NCI-H524 treated with DMSO at 0.1 percent for 48 hours (cell line): Measurements from ENCODE around the gene PAK1IP1.
"Not testable (repeated sequence)": the region's sequence is repeated elsewhere in the genome, so short reads cannot be mapped to it uniquely, and the experiment has no call there.

Experiments used
- DNase-seq: peaks from one replicate; lab custom pipeline; 2025; lab: John Stamatoyannopoulos, UW

PAK1IP1 gene

DNA sequence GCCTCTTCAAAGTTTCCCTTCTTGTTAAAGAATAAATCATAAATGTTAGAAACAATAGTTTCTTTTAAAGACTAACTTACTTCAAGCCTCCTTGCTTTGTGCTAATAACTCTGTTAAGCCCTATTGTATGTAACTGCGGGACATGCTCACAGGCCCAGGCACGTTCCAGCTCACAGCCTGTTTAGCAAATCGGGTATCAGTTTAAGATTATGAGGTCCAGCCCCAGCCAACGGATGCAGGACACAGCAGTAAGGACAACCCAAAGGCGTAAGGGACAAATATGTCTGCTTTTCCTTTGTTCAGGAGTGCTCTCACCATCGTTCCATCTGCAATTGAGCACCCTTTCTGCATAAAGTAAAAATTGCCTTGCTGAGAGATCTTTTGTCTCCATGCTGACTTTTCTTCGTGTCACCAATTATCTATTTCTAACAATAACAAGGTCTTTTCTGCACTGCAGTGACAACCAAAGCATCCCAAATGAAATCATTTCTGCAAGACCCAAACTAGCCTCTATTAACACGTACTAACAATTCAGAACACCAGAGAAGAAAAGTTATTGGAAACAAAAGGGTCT lies 1.7 kb upstream of the PAK1IP1 start:
- no peak for DNase-seq

DNA sequence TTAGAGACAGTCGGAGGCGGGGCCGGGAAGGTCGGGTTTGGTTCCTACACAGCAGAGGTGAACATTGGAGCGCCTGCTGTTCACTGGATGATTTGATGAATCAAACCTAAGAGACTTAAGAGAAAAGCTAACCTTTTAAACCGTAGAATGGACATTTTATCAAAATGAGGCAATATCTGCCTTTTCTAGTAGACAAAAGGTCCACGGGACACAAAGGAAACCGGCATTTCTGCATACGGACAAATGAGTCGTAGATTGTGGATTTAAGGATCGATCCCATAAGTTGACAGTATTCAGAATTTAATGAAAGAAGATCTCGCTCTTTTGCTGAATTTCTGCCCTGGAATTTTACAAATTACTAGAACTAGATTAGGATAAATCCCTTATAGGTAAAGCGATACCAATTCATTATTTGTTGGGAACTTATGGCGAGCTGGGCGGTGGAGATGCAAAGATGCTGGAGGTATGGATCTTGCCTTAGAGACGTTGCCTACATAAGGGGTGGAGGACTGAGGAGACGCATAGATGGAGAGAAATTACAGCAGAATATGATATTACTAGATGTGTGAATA lies 400 bp downstream of the PAK1IP1 start:
- no peak for DNase-seq

DNA sequence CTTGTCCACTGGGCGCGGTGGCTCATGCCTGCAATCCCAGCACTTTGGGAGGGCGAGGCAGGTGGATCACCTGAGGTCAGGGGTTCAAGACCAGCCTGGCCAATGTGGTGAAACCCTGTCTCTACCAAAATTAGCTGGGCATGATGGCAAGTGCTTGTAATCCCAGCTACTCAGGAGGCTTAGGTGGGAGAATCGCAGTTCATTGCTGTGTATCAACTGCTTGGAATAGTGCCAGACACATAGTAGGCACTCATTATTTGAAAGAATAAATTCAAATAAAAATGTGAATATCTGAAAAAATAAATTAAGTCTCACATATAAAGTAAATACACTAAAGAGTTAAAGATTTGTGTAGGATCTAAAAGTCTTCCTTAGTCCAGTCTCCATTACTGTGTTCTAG lies 1.9 kb downstream of the PAK1IP1 start:
- no peak for DNase-seq

DNA sequence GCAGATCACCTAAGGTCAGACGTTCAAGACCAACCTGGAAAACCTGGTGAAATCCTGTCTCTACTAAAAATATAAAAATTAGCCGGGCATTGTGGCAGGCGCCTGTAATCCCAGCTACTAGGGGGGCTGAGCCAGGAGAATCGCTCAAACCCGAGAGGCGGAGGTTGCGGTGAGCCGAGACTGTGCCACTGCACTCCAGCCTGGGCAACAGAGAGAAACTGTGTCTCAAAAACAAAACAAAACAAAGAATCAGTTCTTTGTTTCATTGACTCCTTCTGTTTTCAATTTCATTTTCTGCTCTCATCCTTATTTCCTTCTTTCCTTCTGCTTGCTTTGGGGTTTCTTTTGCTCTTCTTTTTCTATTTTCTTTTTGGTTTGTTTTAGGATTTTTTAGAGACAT lies 19.2 kb downstream of the PAK1IP1 start:
- DNase-seq = no peak

DNA sequence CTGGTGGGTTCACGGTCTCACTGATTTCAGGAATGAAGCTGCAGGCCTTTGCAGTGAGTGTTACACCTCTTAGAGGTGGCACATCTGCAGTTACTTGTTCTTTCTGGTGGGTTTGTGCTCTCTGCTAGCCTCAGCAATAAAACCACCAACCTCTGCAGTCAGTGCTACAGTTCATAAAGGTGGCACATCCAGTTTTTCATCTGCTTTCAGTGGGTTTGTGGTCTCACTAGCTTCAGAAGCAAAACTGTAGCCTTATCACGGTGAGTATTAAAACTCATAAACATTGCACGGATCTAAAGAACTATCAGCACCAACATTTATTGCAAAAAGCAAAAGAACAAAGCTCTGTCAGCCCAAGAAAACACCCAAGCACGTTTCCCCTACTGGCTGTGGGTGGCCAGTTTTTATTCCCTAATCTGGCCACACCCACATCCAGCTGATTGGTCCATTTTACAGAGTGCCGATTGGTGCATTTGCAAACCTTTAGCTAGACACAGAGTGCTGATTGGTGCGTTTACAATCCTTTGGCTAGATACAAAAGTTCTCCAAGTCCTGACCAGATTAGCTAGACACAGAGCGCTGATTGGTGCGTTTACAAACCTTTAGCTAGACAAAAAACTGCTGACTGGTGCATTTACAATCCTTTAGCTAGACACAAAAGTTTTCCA lies 24.7 kb downstream of the PAK1IP1 start:
- DNase-seq = no peak

DNA sequence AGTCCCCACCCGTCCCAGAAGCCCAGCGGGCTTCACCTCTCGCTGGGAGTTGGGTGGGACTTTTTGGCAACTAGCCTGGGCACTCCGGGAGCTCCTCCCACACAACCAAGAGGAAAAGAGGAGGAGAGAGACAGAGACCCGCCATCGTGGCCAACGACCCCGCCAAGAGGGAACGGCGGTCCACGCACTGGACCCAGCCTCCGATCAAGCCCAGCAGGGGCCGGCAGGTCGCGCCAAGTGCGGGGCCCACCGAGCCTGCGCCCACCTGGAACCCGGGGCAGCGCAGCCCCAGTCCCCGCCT lies 25.1 kb downstream of the PAK1IP1 start:
- no peak for DNase-seq

DNA sequence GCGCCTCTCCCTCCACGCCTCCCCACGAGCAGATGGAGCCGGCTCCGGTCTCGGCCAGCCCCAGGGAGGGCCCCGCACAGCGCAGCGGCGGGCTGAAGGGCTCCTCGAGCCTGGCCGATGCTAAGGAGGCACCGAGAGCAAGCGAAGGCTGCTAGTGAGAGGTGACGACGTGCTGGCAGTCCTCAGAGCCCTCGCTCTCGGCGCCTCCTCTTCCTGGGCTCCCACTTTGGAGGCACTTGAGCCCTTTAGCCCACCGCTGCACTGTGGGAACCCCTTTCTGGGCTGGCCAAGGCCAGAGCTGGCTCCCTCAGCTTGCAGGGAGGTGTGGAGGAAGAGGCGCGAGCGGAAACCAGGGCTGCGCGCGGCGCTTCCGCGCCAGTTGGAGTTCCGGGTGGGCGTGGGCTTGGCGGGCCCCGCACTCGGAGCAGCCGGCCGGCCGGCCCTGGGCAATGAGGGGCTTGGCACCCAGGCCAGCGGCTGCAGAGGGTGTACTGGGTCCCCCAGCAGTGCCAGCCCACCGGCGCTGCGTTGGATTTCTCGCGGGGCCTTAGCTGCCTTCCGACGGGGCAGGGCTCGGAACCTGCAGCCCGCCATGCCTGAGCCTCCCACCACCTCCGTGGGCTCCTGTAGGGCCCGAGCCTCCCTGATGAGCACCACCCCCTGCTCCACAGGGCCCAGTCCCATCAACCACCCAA lies 25.6 kb downstream of the PAK1IP1 start:
- no peak for DNase-seq

DNA sequence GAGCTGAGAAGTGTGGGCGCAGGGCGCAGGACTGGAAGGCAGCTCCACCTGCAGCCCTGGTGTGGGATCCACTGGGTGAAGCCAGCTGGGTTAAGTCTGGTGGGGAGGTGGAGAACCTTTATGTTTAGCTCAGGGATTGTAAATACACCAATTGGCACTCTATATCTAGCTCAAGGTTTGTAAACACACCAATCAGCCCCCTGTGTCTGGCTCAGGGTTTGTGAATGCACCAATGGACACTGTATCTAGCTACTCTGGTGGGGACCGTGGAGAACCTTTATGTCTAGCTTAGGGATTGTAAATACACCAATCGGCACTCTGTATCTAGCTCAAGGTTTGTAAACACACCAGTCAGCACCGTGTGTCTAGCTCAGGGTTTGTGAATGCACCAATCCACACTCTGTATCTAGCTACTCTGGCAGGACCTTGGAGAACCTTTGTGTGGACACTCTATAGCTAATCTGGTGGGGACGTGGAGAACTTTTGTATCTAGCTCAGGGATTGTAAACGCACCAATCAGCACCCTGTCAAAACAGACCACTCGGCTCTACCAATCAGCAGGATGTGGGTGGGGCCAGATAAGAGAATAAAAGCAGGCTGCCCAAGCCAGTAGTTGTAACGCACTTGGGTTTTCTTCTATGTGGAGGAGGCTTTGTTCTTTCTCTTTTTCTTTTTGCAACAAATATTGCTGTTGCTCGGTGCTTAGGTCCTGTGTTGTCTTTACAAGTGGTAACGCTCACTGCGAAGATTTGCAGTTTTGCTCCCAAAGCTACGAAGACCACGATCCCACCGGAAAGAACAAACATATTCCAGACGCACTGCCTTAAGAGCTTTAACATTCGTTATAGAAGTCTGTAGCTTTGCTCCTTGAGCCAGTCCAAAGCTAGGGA lies 26.4 kb downstream of the PAK1IP1 start:
- not testable (repeated sequence) for DNase-seq

DNA sequence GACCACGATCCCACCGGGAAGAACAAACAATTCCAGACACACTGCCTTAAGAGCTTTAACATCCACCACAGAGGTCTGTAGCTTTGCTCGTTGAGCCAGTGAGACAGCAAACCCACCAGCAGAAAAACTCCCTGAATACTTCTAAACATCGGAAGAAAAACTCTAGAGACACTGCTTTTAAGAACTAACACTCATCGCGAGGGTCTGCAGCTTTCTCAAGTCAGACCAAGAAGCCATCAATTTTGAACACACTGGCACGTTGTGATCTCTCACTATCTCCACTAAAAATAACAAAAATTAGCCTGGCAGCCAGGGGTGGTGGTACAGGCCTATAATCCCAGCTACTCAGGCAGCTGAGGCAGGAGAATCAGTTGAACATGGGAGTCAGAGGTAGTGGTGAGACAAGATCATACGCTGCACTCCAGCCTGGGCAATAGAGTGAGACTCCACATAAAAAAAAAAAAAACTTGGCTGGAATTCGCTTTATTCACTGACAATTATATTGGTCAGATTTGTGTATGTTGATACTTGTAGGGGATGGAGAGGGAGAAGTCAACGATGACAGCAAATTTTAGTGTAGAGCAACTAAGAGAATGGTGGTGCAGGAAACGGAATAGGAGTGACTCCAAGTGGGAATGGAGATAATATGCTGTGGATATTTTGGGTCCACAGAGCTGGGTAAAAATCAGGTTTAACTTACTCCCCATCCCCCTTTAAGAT lies 27.2 kb downstream of the PAK1IP1 start:
- DNase-seq = no peak

DNA sequence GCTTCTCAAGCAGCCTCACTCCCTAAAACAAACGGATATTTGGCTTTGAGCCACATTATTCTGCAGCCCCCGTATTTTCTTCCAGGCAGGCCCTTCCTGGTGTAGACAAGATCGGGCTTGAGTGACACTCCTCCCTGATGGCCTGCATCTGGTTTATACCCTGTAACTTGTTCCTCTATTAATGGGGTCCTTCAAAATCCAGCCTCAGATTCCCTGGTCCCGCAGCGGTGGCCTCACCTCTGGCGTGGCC lies 27.7 kb downstream of the PAK1IP1 start:
- no peak for DNase-seq

DNA sequence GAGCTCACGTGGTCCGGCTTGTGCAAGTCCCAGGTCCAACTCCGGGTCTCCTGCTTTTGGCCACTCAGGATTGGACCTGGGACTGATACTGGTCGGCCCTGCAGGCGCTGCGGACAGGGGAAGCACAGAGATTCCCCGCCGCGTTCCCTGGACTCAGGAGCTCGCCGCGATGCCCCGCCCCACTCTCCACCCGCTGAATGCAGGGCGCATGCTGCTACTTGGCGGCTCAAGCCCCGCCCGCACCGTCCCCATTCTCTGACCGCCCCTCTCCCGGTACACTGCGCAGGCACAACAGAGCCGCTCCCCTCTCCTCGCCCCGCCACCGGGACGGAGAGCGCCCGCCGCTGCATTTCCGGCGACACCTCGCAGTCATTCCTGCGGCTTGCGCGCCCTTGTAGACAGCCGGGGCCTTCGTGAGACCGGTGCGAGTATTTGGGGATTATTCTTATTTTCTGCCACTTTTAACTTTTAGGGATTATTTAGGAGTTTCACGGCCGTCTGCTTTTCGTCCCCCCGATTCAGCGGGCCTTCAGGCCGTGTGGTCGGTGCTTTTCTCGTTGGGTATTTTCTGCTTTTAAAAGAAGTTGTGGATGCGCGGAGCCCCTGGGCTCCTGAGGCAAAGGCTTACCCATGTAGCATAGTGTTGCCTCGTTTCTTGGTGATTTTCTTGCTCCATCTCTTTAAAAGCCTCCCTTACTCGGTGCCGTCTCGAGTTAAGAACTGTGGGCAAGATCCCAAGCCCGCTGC lies 28.2 kb downstream of the PAK1IP1 start, which contains the start of gene TMEM14C:
TSS of gene TMEM14C (plus strand) at position 251 of the 747 bp plus-strand sequence. CDS start 1,544 bp downstream, outside the sequence.
- peak; percentile 74 for DNase-seq

DNA sequence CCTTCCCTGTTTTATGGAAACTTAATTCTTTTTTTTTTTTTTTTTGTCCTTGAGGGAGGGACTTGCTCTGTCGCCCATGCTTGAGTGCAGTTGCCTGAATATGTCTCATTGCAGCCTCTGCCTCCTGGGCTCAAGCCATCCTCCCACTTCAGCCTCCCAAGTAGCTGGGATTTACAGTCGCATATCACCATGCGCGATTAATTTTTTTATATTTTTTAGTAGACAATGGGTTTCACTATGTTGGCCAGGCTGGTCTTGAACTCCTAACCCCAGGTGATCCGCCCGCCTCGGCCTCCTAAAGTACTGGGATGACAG lies 28.8 kb downstream of the PAK1IP1 start:
- DNase-seq = no peak

DNA sequence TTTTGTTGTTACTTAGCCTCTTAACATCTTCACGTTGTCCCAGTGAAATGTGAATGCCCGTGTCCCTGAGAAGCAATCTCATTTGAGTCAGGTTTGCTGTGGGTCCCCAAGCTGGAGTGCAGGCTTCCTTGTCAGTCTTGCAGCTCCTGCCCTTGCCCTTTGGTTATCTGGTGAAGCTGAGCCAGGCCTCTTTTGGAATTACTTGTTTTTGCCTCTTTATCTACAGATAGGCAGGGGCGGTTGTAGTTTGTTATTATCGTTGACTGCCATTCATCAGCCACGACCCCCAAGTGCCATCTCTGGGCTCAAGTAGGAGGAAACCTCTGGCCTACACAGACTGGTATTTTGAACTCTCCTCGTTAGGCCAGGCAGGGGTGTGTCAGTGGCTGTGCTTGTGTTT lies 30.3 kb downstream of the PAK1IP1 start:
- DNase-seq = no peak

DNA sequence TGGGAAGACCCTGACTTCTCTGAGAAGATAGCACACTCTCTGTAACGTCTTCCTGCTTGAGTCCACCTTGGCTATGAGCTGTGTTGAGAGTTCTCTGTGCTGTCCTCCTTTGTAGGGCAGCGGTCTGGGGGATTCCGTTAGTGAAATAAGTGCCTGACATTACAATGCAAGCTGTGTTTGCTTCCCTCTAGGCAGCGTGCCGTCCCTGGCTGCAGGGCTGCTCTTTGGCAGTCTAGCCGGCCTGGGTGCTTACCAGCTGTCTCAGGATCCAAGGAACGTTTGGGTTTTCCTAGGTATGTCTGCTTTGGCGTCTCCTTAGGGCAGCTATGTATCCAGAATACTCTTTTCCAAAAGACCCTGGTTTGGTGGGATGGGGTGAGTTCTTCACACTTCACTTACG lies 30.9 kb downstream of the PAK1IP1 start:
- DNase-seq = no peak

DNA sequence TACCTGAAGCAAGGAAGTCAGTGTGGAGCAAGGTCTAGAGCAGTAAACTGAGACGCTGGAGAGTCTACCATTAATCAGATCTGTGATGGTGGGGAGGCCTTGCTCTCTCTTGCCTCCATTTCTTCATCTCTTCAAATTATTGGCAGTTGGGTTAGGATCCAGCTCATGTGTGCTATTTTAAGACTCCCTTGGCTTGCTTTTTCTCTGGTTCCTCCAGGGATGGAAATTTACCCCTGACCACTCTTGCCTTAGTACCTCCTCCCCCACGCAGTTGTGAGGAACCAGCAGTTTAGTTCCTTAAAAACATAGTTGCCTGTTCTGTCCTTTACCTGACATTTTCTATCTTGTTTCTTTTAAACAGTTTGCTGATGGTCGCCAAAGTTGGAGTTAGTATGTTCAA lies 35.5 kb downstream of the PAK1IP1 start:
- no peak for DNase-seq

DNA sequence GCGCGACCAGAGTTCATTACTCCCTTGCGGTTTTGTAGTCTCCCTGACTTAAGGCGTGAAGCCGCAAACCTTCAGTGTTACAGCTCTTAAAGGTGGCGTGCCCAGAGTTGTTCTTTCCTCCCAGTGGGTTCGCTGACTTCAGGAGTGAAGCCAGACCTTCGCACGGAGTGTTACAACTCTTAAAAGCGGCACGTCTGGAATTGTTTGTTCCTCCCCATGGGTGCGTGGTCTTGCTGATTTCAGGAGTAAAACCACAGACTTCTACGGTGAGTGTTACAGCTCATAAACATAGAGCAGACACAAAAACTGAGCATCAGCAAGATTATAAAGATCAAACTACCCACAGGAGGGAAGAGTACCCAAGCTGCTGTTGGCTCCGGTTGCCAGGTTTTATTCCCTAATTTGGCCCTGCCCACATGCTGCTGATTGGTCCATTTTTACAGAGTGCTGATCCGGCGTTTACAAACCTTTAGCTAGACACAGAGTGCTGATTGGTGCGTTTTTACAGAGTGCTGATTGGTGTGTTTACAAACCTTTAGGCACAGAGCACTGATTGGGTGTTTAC lies 38.5 kb downstream of the PAK1IP1 start:
- no peak for DNase-seq

DNA sequence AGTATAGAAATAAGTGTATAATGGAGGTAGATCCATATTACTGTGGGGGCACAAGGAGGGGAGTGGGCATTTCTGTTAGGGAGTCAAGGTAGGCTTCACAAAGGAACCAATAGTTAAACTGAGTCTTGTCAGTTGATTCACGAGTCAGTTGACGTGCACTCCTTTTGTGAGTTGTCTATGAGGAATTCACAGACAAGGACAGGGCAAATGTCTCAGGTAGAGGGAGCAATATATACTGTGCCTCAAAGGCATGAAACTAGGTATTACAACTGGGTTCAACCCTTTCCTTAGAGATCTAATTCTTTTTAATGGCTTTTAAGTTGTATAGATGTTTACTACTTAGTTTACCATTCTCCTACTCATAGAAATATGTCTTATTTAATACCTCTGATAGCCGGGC lies 39.1 kb downstream of the PAK1IP1 start:
- no peak for DNase-seq

DNA sequence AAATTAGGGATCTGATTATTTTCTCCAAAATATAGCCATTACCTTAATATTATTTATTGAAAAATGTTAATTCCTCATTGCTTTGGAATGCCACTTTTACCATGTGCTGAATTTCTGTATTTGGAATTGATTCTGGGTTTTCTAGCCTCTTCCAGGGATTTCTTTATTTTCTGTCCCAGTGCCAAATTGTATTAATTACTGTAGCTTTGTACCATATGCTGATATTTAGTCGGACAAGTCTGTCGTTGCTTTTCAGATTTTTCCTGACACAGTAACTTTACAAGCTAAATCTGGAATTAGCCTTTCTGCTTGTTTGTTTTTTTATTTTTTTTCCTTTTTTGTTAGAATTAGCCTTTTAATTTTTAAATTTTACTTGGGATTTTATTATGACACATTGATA lies 42.0 kb downstream of the PAK1IP1 start:
- no peak for DNase-seq

DNA sequence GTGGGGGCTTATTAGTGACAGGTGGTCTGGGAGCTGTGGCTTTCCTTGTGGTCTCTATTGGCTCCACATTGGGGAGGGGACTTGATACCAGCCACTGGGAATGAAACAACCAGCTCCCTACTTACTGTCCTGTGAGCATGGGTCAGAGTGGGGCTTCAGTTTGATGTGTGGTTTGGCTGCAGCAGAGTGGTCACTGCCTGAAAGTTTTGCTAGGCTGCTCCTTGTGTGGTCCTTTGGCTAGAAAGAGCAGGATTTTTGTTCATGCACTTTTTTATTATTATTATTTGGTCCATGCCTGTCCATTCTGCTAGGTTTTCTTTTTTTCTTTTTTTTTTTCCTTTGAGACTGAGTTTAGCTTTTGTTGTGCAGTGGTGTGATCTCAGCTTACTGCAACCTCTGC lies 45.3 kb downstream of the PAK1IP1 start:
- no peak for DNase-seq

DNA sequence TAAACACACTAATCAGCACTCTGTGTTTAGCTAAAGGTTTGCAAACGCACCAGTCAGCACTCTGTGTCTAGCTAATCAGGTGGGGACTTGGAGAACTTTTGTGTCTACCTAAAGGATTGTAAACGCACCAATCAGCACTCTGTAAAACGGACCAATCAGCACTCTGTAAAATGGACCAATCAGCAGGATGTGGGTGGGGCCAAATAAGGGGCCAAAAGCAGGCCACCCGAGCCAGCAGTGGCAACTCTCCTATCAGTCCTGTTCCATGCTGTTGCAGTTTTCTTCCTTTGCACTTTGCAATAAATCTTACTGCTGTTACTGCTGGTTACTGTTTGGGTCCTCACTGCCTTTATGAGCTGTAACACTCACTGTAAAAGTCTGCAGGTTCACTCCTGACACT lies 46.9 kb downstream of the PAK1IP1 start:
- DNase-seq = not testable (repeated sequence)

DNA sequence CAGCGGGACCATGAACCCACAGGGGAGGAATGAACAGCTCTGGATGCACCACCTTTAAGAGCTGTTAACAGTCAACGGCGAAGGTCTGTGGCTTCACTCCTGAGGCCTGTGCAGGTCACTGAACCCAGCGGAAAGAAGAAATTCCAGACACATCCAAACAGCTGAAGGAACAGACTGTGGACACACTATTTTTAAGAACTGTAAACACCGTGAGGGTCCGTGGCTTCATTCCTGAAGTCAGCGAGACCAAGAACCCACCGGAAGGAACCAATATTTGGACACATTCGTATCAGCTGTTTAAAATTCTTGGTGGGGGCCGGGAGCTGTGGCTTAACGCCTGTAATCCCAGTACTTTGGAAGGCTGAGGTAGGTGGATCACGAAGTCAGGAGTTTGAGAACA lies 47.5 kb downstream of the PAK1IP1 start:
- DNase-seq = no peak
